GM19463 (cell line): ENCODE data around the gene EIF2D.
"Not testable (repeated sequence)": the region's sequence is repeated elsewhere in the genome, so short reads cannot be mapped to it uniquely, and the experiment has no call there.

Experiments
- ATAC-seq: cut with Tn5 transposase; IDR thresholded peaks from one replicate; pipeline ENCODE4 v1.9.1; 2021; ENCODE audit warnings: mild to moderate bottlenecking, moderate library complexity; ENCODE audit not compliant: unreplicated experiment

EIF2D gene

GRCh38 chr1:206636671-206637070, 24.4 kb upstream of the EIF2D start:
- no peak for ATAC-seq

- ATAC-seq = no peak
Measured at GRCh38 chr1:206635978-206636345, 23.7 kb upstream of the EIF2D start.

- ATAC-seq = peak; percentile 91
Measured at GRCh38 chr1:206635080-206635977, 23.1 kb upstream of the EIF2D start, which contains the start of gene DYRK3. TSS of gene DYRK3 (plus strand) at chr1:206635536. CDS start at chr1:206635704, 168 bp downstream.

GRCh38 chr1:206634365-206635079, 22.3 kb upstream of the EIF2D start:
- ATAC-seq = no peak

- no peak for ATAC-seq
Measured at GRCh38 chr1:206633708-206634121, 21.4 kb upstream of the EIF2D start.

- ATAC-seq = no peak
Measured at GRCh38 chr1:206631085-206631509, 18.8 kb upstream of the EIF2D start.

- no peak for ATAC-seq
Measured at GRCh38 chr1:206628916-206629315, 16.7 kb upstream of the EIF2D start.

GRCh38 chr1:206626396-206626795, 14.1 kb upstream of the EIF2D start:
- ATAC-seq = not testable (repeated sequence)

GRCh38 chr1:206609229-206609991, 2.9 kb downstream of the EIF2D start:
- ATAC-seq = peak; percentile 28

GRCh38 chr1:206608108-206608698, 4.1 kb downstream of the EIF2D start:
- no peak for ATAC-seq

GRCh38 chr1:206606867-206607266, 5.4 kb downstream of the EIF2D start:
- ATAC-seq = no peak

- ATAC-seq = no peak
Measured at GRCh38 chr1:206604861-206605260, 7.4 kb downstream of the EIF2D start.

- ATAC-seq = no peak
Measured at GRCh38 chr1:206600527-206600926, 11.7 kb downstream of the EIF2D start.

- ATAC-seq = no peak
Measured at GRCh38 chr1:206596319-206596666, 16.0 kb downstream of the EIF2D start.

- ATAC-seq = no peak
Measured at GRCh38 chr1:206595581-206596318, 16.5 kb downstream of the EIF2D start.

GRCh38 chr1:206593351-206593925, 18.8 kb downstream of the EIF2D start:
- ATAC-seq = no peak

GRCh38 chr1:206591696-206592095, 20.6 kb downstream of the EIF2D start:
- ATAC-seq = no peak

- ATAC-seq = no peak
Measured at GRCh38 chr1:206591226-206591625, 21.0 kb downstream of the EIF2D start.

- peak; percentile 76 for ATAC-seq
Measured at GRCh38 chr1:206590025-206590758, 22.1 kb downstream of the EIF2D start.
